Stimulated activated CD8-positive, alpha-beta memory T cell treated with anti-CD3 and anti-CD28 coated beads, Interleukin-12 subunit alpha, Interleukin-12 subunit beta, amount 100 ng/mL, for 24 hours (primary cell): ENCODE results near the gene B4GAT1.
A peak's percentile ranks its signal among the peaks of the same experiment; 100 is the strongest.
"Not testable (repeated sequence)": the region's sequence is repeated elsewhere in the genome, so short reads cannot be mapped to it uniquely, and the experiment has no call there.

Experiments
- DNase-seq: peaks from one replicate; pipeline ENCODE4 v3.0.0-alpha.2; 2020; ENCODE audit errors: extremely low read depth

B4GAT1 gene

DNA sequence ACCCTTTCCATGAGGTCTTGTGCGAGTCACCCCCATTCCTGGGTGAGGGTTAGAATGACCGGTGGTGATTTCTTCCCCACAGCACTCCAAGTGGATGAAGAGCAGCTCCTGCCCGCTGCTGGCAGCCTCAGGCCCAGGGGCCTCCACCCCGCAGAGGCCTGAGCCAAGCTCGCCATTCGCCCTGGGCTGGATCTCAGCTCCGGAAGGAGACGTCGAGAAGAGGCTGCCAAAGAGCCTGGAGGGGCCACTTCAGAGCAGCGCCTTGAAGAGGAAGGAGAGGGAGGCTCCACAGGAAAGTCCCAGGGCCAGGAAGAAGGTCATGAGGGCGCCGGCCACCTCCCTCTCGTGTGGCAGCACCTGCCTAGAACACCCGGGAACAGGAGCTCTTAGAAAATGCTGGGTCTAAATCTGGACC lies 15.8 kb upstream of the B4GAT1 start:
- DNase-seq, result no peak

- no peak for DNase-seq
These were observed 15.2 kb upstream of the B4GAT1 start for GRCh38 chr11:66362481-66363147.

GRCh38 chr11:66361502-66361941 lies 14.1 kb upstream of the B4GAT1 start:
- DNase-seq, result no peak

GRCh38 chr11:66360406-66361073 lies 13.1 kb upstream of the B4GAT1 start:
- no peak for DNase-seq

DNA sequence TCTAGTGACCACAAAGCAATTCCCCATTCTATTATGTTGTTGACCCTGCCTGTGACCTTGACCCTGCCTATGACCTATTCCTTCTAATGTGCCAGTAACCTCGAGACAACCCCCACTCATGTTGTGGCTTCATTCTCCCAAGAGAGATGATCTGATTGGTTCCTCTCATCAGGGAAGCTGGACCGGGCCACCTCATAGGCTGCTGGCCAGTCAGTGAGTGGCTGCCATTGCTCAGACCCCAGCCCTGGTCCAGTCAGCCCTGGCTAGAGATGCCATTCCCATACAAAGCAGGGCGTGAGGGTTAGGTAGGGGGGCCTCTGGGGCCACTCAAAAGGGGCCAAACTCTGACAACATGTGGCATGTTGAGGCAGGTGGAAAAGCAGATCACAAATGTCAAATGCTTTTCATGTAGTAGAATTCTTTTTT lies 12.2 kb upstream of the B4GAT1 start:
- no peak for DNase-seq

DNA sequence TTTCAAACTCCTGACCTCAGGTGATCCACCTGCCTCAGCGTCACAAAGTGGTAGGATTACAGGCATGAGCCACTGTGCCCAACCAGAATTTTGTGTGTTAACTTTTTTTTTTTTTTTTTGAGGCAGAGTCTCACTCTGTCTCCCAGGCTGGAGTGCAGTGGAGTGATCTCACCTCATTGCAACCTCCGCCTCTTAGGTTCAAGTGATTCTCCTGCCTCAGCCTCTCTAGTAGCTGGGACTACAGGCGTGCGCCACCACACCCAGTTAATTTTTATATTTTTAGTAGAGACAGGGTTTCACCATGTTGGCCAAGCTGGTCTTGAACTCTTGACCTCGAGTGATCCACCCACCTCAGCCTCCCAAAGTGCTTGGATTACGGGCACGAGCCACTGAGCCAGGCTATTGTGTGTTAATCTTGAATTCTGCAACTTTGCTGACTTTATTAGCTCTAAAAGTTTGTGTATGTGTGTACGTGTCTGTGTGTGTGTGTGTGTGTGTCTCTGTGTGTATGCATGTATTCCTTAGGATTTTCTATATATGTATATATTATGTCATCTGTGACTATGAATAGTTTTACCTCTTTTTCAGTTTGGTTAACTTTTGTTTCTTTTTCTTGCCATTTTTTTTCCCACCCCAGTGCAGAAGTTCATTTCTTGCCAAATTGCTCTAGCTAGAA lies 3.3 kb upstream of the B4GAT1 start:
- DNase-seq, result not testable (repeated sequence)

GRCh38 chr11:66349084-66349386 lies 1.6 kb upstream of the B4GAT1 start:
- DNase-seq, result no peak

DNA sequence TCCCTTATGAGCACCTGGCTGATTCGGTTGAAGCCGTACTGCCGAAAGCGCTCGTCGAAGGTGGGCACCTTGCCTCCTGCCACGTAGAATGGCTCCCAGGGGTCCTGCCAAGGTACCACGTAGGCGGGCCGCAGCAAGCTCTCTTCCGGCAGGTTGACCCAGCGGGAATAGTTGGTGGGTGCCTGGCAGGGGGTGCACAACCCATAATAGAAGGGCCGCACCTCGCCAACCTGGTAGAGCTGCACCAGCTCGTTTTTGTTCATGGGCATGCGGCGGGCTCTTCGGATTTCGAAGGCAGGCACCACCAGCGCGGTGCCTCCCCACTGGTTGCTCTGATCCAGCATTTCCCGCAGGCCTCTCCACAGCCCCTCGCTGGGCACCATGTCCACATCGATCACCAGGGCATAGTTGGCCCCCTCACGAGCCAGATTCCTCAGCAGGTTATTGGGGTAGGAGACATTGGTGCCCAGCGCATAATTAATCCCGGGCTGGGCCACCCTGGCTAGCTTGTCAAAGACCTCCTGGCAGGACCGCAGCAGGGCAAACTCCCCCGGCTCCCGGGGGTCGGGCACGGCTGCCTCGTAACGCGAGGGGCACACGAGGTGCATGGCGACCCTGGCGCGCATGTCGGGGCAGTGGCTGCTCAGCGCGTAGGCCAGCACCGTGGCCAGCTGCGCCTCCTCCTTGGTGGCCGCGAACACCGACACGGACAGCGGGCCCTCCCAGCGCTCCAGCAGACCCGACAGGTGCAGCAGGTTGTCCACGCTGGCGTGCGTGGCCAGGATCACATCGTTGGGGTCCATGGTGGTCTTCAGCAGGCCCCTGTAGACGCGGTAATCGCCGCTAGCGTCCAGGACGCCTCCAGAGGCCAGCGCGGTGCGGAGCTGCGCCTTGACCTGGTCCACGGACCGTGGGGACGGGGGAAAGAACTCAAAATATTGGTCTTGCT lies 679 bp downstream of the B4GAT1 start:
- no peak for DNase-seq

GRCh38 chr11:66345316-66345649 lies 2.1 kb downstream of the B4GAT1 start:
- DNase-seq, result no peak

DNA sequence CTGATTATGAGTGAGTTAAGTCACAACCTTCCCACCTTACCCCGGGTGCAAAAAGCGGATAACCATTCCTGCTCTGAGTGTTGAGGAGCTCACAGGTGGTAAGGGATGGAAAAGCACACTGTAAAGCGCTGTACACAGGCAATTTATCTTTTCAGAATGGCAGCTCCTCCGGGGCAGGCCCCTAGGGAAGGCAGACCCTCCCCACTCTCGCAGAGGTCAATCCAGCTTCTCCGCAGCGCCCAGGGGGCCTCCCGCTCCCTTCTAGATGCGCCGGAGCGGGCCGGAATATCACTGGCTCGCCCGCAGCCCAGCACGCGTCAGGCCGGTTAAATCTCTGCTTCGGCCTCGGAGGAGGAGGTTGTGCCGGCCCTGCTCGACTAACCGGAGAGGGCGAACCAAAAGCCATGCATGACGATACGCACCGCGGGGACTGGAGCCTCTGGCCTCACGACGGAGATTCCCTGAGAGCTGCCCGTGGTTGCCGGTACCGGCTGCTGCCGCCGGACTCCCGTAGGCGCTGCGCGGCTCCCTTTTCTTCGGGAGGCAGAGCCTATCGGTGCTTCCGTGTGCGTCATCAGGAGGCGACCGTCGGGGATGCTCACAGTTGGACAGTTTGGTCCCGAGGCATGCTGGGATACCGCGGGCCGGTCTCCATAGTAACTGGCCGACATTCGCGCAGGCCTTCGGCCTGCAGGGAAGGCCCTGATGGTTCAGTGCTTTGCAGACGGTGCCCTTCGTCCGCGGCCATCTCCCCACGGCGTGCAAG lies 2.7 kb downstream of the B4GAT1 start, which contains the start of gene BRMS1:
Gene BRMS1 (minus strand): TSS at position 555 of the 766 bp plus-strand sequence. CDS start 2,870 bp downstream, outside the sequence.
- DNase-seq, result peak; percentile 97

GRCh38 chr11:66343176-66343575 lies 4.3 kb downstream of the B4GAT1 start:
- DNase-seq, result no peak

DNA sequence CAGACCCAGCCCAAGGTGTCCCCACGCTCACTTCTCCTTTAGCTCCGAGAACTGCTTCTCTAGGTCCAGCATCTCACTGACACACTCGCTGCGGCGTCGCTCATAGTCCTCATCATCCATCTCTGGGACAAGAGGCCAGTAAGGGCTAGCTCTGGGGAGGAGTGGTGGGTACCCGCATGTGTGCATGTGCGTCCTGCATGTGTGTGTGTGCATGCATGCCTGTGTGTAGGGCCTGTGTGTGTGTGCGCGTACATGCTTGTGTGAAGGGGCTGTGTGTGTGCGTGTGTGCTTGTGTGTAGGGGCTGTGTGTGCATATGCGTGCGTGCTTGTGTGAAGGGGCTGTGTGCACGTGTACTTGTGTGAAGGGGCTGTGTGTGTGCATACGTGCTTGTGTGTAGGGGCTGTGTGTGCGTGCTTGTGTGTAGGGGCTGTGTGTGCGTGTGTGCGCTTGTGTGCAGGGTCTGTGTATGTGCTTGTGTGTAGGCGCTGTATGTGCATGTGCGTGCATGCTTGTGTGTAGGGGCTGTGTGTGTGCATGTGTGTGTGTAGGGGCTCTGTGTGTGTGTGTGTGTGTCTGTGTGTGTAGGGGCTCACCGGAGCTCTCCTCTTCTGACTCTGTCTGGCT lies 5.8 kb downstream of the B4GAT1 start:
- DNase-seq, result no peak

DNA sequence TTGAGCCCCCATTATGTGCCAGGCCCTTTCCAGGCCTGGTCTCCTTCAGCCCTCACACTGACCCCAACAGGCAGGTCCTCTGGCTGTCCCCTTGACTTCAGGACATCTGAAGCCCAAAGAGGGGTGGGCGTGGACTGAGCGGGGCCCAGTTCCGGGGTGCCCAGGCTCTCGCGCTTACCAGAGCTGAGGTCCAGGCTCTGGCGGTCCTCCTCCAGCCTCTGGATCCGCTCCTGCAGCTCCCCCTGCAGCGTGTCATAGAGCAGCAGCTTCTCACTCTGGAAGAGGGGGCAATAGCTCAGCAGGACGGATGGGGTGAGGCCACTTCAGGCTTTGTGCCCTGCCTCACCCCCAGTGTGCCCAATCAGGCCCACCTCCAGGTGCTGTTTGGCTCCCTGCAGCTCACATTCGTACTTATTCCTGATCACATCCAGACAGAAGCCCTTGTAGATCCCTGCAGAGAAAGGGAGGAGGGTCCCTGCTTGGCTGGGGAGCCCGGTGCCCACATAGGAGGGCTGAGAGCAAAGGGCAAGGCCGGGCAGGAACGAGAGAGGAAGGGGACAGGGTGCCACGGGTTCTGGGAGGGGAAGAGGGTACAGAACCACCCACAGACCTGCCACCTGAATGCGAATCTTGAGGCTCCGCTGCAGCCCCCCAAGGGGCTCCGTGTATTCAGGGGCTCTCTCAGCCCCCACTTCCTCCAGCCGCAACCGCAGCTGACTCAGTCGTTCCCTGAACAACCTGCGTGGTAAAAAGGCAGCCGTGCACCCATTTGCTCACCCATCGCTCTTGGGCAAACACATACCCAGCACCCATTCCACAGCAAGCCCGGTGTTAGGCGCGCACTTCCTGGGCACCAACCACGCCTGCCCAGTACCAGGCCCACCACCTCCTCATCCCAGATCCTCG lies 6.6 kb downstream of the B4GAT1 start:
- DNase-seq, result no peak

DNA sequence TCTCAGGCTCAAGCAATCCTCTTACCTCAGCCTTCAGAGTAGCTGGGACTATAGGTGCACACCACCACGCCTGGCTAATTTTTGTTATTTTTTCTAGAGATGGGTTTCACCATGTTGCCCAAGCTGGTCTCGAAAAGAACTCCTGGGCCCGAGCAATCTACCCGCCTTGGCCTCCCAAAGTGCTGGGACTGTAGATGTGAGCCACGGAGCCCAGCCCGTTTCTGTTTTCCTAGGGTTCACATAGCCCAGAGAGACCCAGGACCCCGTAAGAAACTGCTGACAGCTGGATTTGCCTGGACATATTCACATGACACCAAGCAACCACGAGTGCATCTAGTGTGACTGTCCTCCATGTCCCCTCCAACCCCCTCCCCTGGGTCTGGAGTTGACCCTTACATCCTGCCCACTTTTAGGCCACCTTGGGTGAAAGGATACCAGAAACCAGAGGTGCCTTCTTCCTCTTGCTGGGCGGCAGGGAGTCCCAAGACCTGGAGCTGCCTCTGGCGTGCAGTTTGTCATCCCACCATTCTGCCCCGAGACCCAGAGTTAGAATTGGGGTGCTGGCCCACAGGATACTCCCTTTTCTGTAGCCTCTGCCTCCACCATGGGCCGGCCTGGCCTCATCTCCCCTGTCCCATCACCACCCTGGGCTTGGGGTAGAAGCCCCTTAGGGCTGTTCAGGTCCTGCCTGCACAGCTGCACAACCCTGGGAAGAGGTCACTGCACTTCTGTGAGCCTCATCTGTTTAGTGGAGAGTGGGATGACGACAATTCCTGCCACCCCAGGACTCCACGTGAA lies 7.5 kb downstream of the B4GAT1 start:
- DNase-seq, result no peak

GRCh38 chr11:66339162-66339675 lies 8.2 kb downstream of the B4GAT1 start:
- DNase-seq, result no peak

- no peak for DNase-seq
These were observed 8.9 kb downstream of the B4GAT1 start for GRCh38 chr11:66338276-66339161.

DNA sequence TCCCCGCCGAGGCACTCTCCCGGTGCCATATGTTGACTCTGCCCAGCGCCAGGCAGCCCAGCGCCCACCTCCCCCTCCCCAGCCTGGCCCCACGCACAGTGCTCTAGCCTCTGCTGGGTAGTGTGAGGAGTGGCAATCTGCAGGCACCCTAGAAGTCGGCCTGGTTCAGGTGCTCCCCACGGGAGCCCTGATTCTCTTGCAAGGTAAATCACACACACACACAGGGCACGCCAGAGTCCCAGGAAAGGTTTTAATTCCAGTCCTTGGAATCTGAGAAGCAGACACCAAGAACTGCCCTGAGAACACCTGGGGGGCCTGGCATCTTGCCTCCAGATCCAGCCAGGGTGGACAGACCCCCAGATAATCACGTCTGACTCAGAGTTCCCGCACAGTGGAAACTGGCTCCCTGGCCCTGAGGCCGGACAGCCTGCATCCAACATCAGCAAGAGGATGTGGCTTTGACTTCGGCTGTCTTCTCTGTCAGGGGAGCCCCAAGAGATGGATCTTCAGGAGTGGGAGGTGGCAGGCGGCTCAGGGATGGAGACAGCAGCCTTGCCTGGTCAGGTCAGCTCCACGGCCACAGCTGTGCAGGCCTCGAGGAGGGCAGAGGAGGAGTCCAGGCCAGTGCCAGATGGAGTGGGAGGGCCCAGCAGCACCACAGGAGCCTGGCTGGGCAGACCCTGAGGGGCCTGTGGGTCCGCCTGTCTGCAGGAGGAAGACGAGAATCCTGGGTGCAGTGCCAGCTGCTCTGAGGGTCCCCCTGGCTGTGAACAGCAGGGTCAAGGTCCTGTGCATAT lies 10.1 kb downstream of the B4GAT1 start:
- no peak for DNase-seq
